Trophoblast cell (in vitro differentiated cells and primary cell): Measurements from ENCODE around the gene NIBAN1.
"Not testable (repeated sequence)": the region's sequence is repeated elsewhere in the genome, so short reads cannot be mapped to it uniquely, and the experiment has no call there.

Experiments used
- DNase-seq, 2 donors: peaks; one replicate each; pipeline ENCODE4 v3.0.0-alpha.2; 2016
- H2AFZ ChIP-seq: 2 replicates; pipeline ENCODE4 v1.6.1; 2013; ENCODE audit warnings: low read length, moderate library complexity, mild to moderate bottlenecking; ENCODE audit not compliant: insufficient read depth, poor library complexity
- H2AK5ac ChIP-seq: 2 replicates; pipeline ENCODE4 v1.6.1; 2013; ENCODE audit warnings: mild to moderate bottlenecking, low read length
- H2BK120ac ChIP-seq: 2 replicates; pipeline ENCODE4 v1.6.1; 2013; ENCODE audit warnings: low read length, mild to moderate bottlenecking, moderate library complexity; ENCODE audit not compliant: insufficient read depth, poor library complexity
- H2BK12ac ChIP-seq: 2 replicates; pipeline ENCODE4 v1.6.1; 2013; ENCODE audit warnings: mild to moderate bottlenecking, low read length, moderate library complexity
- H2BK5ac ChIP-seq: 2 replicates; pipeline ENCODE4 v1.6.1; 2013; ENCODE audit warnings: low read length, low read depth, moderate library complexity, mild to moderate bottlenecking; ENCODE audit not compliant: poor library complexity
- H3K14ac ChIP-seq: 2 replicates; pipeline ENCODE4 v1.6.1; 2013; ENCODE audit warnings: mild to moderate bottlenecking, low read length
- H3K18ac ChIP-seq: 2 replicates; pipeline ENCODE4 v1.6.1; 2013; ENCODE audit warnings: mild to moderate bottlenecking, low read length
- H3K23ac ChIP-seq: 2 replicates; pipeline ENCODE4 v1.6.1; 2013; ENCODE audit warnings: low read length
- H3K27ac ChIP-seq: 2 replicates; pipeline ENCODE4 v1.5.1; 2013; ENCODE audit warnings: low read depth, mild to moderate bottlenecking, inconsistent platforms, low read length, moderate library complexity
- H3K27me3 ChIP-seq: 2 replicates; pipeline ENCODE4 v1.6.1; 2013; ENCODE audit warnings: inconsistent platforms, mild to moderate bottlenecking, low read length, moderate library complexity; ENCODE audit not compliant: insufficient read depth
- H3K36me3 ChIP-seq, 2 experiments: 1 replicate in 1 of 2; 2 replicates in 1 of 2; pipeline ENCODE4 v1.6.1; 2013; ENCODE audit warnings: low read length in 2 of 2, mild to moderate bottlenecking in 2 of 2, moderate library complexity in 1 of 2; ENCODE audit not compliant: insufficient read depth in 2 of 2, control insufficient read depth in 1 of 2
- H3K4ac ChIP-seq: 2 replicates; pipeline ENCODE4 v1.6.1; 2013; ENCODE audit warnings: low read depth, mild to moderate bottlenecking, low read length, moderate library complexity
- H3K4me1 ChIP-seq, 2 experiments: 1 replicate in 1 of 2; 2 replicates in 1 of 2; pipeline ENCODE4 v1.6.1; 2013; ENCODE audit warnings: low read length in 2 of 2, mild to moderate bottlenecking in 2 of 2, moderate library complexity in 1 of 2; ENCODE audit not compliant: insufficient read depth in 2 of 2, control insufficient read depth in 1 of 2
- H3K4me2 ChIP-seq: 2 replicates; pipeline ENCODE4 v1.6.1; 2013; ENCODE audit warnings: inconsistent platforms, mild to moderate bottlenecking, low read length, moderate library complexity
- H3K4me3 ChIP-seq: 2 replicates; pipeline ENCODE4 v1.5.1; 2013; ENCODE audit warnings: mild to moderate bottlenecking, low read depth, low read length, inconsistent platforms
- H3K79me1 ChIP-seq: one replicate; pipeline ENCODE4 v1.6.1; 2013; ENCODE audit warnings: low read length
- H3K79me2 ChIP-seq: 2 replicates; pipeline ENCODE4 v1.6.1; 2013; ENCODE audit warnings: low read length, mild to moderate bottlenecking; ENCODE audit not compliant: control insufficient read depth, insufficient read depth, poor library complexity
- H3K9ac ChIP-seq: 2 replicates; pipeline ENCODE4 v1.6.1; 2013; ENCODE audit warnings: mild to moderate bottlenecking, low read length
- H3K9me3 ChIP-seq: 2 replicates; pipeline ENCODE4 v1.6.1; 2013; ENCODE audit warnings: low read depth, mild to moderate bottlenecking, control low read depth, inconsistent platforms, low read length; ENCODE audit not compliant: insufficient read depth
- H4K12ac ChIP-seq: 2 replicates; pipeline ENCODE4 v1.6.1; 2013; ENCODE audit warnings: low read depth, mild to moderate bottlenecking, low read length, moderate library complexity
- H4K8ac ChIP-seq: 2 replicates; pipeline ENCODE4 v1.6.1; 2013; ENCODE audit warnings: low read depth, mild to moderate bottlenecking, low read length, moderate library complexity
- H4K91ac ChIP-seq: one replicate; pipeline ENCODE4 v1.6.1; 2013; ENCODE audit warnings: low read depth, mild to moderate bottlenecking, low read length, moderate library complexity
- WGBS: extraction: QIAGEN DNeasy Blood & Tissue Kit; methylation state at CpG from one replicate; pipeline ENCODE4 v1.1.7; 2013; ENCODE audit warnings: missing lambda C conversion rate; ENCODE audit not compliant: insufficient read length, insufficient coverage; ENCODE audit errors: extremely low coverage; 5-methylcytosine and 5-hydroxymethylcytosine counted together

Gene NIBAN1

GRCh38 chr1:185001312-185001880 is 27.1 kb upstream of the NIBAN1 start:
- not testable (repeated sequence) for H4K8ac ChIP-seq, H2BK120ac ChIP-seq, H3K4me1 ChIP-seq, H3K79me2 ChIP-seq, H2AK5ac ChIP-seq, H3K18ac ChIP-seq, H2BK12ac ChIP-seq, H3K27ac ChIP-seq, H2BK5ac ChIP-seq, H3K4ac ChIP-seq, H3K9me3 ChIP-seq, H3K4me3 ChIP-seq, H3K23ac ChIP-seq, H3K79me1 ChIP-seq, H3K36me3 ChIP-seq, H4K91ac ChIP-seq, H3K14ac ChIP-seq, H4K12ac ChIP-seq, H3K4me2 ChIP-seq, H2AFZ ChIP-seq, H3K27me3 ChIP-seq, H3K9ac ChIP-seq
- WGBS, result no CpG with 5 or more reads among the region's 26 CpGs
- DNase-seq, result peak; percentile 15 to 49

GRCh38 chr1:184999974-185000373 is 25.7 kb upstream of the NIBAN1 start:
- H3K4me2 ChIP-seq, H2AK5ac ChIP-seq, H4K12ac ChIP-seq, H3K4ac ChIP-seq, H3K79me1 ChIP-seq, H3K36me3 ChIP-seq, H3K27me3 ChIP-seq, H3K79me2 ChIP-seq, H2BK5ac ChIP-seq, H2BK120ac ChIP-seq, H2BK12ac ChIP-seq, H3K4me3 ChIP-seq, H3K27ac ChIP-seq, H3K14ac ChIP-seq, H3K9ac ChIP-seq, H3K4me1 ChIP-seq, H3K23ac ChIP-seq, H2AFZ ChIP-seq, DNase-seq, H4K91ac ChIP-seq, H3K18ac ChIP-seq, H4K8ac ChIP-seq, H3K9me3 ChIP-seq: not testable (repeated sequence)
- WGBS, result no CpG with 5 or more reads among the region's 6 CpGs

GRCh38 chr1:184994301-184994700 is 20.0 kb upstream of the NIBAN1 start:
- no peak overlapping the region for H2AK5ac ChIP-seq
- H3K4me3 ChIP-seq, result no peak overlapping the region
- no peak overlapping the region for H3K4ac ChIP-seq
- H3K14ac ChIP-seq, result no peak overlapping the region
- no peak overlapping the region for H3K27ac ChIP-seq
- no peak overlapping the region for H2BK12ac ChIP-seq
- no peaks in the 10 kb centered on the region for H3K79me2 ChIP-seq
- no peak overlapping the region for H4K8ac ChIP-seq
- no peaks in the 10 kb centered on the region for H3K79me1 ChIP-seq
- DNase-seq, result no peak
- H4K91ac ChIP-seq, result no peak overlapping the region
- no peak overlapping the region for H2BK120ac ChIP-seq
- no peak overlapping the region for H3K9ac ChIP-seq
- WGBS, result no CpG with 5 or more reads among the region's 1 CpG
- H3K4me2 ChIP-seq, result no peak overlapping the region
- no peaks in the 10 kb centered on the region for H3K9me3 ChIP-seq
- no peak overlapping the region for H3K18ac ChIP-seq
- no peaks in the 10 kb centered on the region for H3K27me3 ChIP-seq
- H4K12ac ChIP-seq, result no peak overlapping the region
- H3K23ac ChIP-seq, result no peak overlapping the region
- no peak overlapping the region for H2BK5ac ChIP-seq
- no peak overlapping the region for H2AFZ ChIP-seq
- no peaks in the 10 kb centered on the region for H3K4me1 ChIP-seq
- no peaks in the 10 kb centered on the region for H3K36me3 ChIP-seq

- no peak overlapping the region for H2AK5ac ChIP-seq
- no peaks in the 10 kb centered on the region for H3K4me1 ChIP-seq
- H3K9me3 ChIP-seq, result no peaks in the 10 kb centered on the region
- H3K79me1 ChIP-seq, result no peaks in the 10 kb centered on the region
- H2BK5ac ChIP-seq, result no peak overlapping the region
- H2AFZ ChIP-seq, result no peak overlapping the region
- H3K4me3 ChIP-seq, result no peak overlapping the region
- H3K9ac ChIP-seq, result no peak overlapping the region
- no peak overlapping the region for H4K8ac ChIP-seq
- no peak overlapping the region for H3K14ac ChIP-seq
- no CpG with 5 or more reads among the region's 3 CpGs for WGBS
- H4K91ac ChIP-seq, result no peak overlapping the region
- H2BK120ac ChIP-seq, result no peak overlapping the region
- H3K4ac ChIP-seq, result no peak overlapping the region
- no peaks in the 10 kb centered on the region for H3K27me3 ChIP-seq
- no peak overlapping the region for H3K27ac ChIP-seq
- H2BK12ac ChIP-seq, result no peak overlapping the region
- H3K23ac ChIP-seq, result no peak overlapping the region
- no peaks in the 10 kb centered on the region for H3K36me3 ChIP-seq
- no peaks in the 10 kb centered on the region for H3K79me2 ChIP-seq
- no peak overlapping the region for H3K18ac ChIP-seq
- H3K4me2 ChIP-seq, result no peak overlapping the region
- DNase-seq, result no peak
- no peak overlapping the region for H4K12ac ChIP-seq
Measured at GRCh38 chr1:184992271-184992670, 18.0 kb upstream of the NIBAN1 start.
